GM19240 (cell line): ENCODE measurements around the gene HIC1.

Experiments used
- DNase-seq: peaks from one replicate; pipeline ENCODE4 v3.0.0; 2011; ENCODE audit warnings: low spot score; ENCODE audit not compliant: insufficient read length

HIC1 gene

GRCh38 chr17:2102931-2103809, 48.3 kb downstream of the HIC1 start:
- no peak for DNase-seq

GRCh38 chr17:2105663-2106062, 50.8 kb downstream of the HIC1 start:
- DNase-seq = no peak

GRCh38 chr17:2106308-2106955, 51.5 kb downstream of the HIC1 start:
- no peak for DNase-seq

- no peak for DNase-seq
These were observed 52.1 kb downstream of the HIC1 start for GRCh38 chr17:2107050-2107449.

GRCh38 chr17:2107506-2107905, 52.6 kb downstream of the HIC1 start:
- DNase-seq = no peak

GRCh38 chr17:2108170-2108569, 53.3 kb downstream of the HIC1 start:
- DNase-seq = no peak

- DNase-seq = no peak
These were observed 55.5 kb downstream of the HIC1 start for GRCh38 chr17:2110436-2110835.

- no peak for DNase-seq
These were observed 56.8 kb downstream of the HIC1 start for GRCh38 chr17:2111691-2112090.
